NCI-H1092 (cell line): ENCODE results near the gene HES6.
A peak's percentile ranks its signal among the peaks of the same experiment; 100 is the strongest.

Source experiments
- DNase-seq: peaks from one replicate; lab custom pipeline; 2025; lab: John Stamatoyannopoulos, UW

HES6 gene

DNA sequence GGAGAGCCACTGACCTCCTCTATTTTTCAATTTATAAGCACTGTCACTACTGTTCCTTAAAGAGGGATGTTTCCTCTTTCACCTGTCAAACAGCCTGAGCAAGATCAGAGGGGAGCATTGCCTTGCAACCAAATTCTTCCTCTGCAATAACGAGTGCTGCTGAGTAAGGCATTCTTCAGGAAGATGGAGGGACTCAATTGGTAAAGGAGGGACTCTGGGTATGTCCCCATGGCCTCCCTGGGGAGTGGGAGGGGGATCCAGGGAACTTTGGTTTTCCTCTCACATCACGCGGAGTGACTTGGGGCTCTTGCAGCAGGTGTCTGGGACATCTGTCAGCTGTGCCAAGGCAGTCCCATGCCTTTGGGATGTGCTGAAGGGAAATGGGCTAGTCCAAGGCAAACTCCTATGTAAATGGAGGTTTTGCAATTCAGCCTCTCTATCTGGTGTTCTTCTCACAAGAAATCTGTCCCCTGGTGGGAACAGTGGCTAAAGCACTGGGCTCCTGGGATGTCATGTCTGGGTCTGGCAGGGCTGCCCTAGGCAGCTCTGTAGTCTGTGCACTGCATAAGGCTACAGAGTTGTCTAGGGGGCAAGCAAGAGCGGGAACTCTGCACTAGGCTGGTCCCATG is 14.4 kb upstream of the HES6 start:
- DNase-seq = no peak

DNA sequence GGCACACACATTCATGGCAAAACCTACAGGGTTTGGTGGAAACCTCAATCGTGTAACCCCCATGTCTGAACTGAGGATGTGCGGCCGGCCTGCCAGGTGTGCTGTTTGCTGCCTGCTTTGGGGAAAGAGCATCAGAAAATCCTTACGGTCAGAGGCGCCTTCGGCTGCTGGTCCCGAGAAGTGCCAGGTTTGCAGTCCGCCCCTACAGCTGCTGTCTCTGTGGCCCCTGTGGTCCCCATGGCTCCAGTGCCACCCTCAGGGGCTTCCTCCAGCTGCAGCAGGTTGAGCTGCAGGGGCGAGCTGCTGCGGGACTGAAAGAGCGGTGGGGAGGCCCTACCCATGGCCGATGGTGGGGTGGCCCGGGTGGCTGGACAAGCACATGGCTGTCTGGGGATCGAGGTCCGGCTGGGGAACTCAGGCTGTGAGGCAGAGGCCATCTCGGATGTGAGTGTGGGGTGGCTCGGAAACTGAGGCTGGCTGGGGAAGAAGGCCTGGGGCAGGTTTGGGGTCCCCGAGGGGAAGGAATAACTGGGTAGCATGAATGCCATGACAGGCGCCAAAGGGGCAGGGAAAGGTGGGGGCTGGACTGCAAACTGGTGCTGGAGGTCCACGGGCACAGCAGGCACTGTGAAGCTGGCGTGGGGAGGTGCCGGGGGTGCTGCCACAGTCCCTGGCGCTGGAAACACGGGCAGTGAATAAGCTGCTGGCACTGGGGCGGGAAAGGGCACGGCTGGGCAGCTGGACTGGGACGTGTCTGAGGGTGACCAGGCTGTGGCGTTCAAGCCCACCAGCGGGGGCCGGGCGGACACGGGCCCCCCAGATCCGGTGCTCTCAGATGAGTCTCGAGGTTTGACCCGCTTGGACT is 13.2 kb upstream of the HES6 start:
- DNase-seq = no peak

DNA sequence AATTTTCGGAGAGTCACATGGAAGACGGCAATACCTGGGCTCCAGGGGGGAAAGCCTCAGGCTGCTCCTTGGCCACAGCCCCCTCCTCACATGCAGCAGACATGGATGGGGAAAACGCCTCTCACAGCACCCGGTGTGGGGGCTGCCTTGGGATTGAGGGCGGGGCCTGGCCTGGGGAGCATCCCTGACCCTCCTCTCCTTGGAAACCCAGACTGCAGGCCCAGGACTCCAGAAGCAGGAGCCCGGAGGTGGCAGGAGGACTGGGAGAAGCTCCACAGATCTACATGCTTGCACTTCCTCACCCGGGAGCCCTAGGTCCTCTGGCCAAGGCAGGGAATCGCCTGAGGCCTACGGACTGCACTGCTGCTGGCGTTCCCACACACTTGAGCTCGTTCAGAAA is 12.1 kb upstream of the HES6 start:
- no peak for DNase-seq

DNA sequence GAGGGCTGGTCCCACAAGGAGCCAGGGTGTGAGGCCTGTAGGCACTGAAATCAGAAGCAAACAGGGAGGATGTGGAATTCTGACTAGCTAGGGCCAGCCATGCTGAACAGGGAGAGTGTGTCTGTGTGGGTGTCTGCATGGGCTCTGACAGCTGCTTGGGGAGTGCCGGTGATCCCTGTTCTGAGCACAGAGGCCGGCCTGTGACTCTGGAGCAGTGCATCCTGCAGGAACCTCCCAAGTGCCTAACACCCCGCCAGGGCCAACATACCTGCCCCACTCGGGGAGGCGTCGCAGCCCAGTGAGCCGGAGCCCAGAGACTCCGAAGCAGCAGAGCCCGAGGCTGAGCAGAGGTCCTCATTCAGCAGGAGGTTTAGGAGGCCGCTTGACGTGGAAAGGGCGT is 11.5 kb upstream of the HES6 start:
- DNase-seq = no peak

DNA sequence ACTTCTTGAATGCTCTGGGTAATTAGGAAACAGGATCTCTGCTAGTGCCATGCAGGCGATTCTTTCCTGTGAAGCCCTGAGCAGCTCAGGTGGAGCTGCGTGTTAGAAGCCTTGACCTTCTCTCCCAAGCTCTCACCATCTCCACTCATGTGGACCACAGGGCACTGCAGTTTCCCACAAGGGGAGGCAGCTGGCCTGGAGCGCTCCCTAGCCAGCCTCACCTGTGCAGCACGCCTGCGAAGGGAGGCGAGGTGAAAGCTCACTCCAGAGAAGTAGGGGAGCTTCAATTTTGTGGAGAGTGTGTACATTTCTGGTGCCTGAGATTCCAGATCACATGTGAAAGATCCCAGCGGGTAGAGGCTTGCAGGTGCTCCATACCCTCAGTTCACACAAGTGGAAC is 11.1 kb upstream of the HES6 start:
- no peak for DNase-seq

DNA sequence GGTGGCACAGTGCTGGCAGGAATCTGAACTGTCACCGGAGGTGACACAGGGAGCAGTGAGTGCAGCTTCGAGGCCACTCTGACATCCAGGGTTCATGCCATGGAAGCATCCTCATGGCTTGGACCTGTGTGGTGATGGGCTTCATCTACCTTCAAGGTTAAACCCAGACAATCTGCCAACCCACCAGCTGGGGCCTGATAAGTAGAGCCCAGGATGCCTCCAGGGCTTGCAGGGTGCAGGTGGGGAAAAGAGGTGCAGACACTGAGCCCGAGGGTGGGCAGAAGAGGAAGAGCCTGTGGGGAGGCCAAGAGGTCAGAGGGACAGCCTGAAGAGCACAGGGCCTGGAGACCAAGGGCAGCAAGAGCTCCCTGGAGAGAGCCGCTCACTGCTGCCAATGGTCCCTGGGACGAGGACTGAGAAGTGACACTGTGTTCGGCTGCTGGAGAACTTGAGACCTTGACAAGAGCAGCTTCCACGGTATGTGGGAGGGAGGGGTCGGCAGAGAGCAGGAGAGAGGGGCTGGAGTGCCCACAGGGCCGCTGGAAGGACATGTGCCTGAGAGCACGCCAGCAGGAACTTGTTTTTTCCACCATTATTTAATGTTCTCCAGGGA is 8.1 kb upstream of the HES6 start:
- no peak for DNase-seq

DNA sequence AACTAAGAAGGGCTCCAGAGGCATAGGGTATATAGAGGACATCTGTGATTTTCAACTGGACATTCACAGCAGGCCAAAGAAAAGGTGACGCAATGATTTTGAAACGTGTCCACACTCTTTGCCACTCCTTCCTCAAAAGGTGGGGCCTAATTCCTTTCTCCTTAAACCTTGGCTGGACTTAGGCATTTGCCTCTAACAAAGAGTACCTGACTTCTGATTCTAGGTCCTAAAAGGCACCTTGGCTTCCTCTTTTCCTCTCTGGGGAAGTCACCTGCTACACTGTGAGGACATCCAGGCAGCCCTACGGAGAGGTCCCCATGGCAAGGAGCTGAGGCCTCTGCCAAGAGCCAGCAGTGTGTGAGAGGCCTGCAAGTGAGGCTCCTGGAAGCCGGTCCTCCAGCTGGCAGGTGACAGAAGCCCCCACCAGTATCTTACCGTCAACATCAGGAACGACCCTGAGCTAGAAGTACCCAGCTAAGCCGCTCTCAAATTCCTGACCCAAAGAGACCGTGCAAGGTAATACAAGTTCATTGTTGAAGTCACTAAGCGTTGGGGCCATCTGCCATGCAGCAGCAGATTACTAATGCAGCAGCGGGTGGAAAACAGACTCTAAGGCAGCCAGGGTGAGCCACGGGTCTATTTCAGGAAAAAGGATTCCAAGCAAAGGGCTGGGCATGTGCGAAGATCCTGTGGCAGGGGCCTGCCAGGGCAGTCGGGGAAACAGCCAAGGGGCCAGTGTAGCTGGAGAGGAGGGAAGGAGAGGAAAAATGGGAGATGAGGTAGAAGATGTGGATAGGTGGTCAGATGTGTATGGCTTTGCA is 7.4 kb upstream of the HES6 start:
- no peak for DNase-seq

DNA sequence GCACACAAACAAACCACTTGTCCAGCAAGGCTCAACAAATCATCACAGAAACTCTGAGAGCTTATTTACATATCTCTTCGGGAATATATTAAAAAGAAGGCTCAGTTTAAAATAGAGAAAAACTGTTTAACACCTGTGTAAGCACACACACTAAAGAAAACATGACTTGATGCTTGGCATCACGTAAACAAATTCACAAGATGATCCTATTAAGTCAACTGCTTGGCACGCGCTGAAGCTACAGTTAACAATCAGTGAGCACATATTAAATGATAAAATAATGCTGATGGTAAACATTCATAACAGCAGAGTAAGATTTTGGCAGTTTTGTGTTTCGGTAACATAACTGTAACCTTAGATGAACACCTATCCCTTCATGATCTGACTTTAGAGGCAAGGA is 4.3 kb upstream of the HES6 start:
- no peak for DNase-seq

DNA sequence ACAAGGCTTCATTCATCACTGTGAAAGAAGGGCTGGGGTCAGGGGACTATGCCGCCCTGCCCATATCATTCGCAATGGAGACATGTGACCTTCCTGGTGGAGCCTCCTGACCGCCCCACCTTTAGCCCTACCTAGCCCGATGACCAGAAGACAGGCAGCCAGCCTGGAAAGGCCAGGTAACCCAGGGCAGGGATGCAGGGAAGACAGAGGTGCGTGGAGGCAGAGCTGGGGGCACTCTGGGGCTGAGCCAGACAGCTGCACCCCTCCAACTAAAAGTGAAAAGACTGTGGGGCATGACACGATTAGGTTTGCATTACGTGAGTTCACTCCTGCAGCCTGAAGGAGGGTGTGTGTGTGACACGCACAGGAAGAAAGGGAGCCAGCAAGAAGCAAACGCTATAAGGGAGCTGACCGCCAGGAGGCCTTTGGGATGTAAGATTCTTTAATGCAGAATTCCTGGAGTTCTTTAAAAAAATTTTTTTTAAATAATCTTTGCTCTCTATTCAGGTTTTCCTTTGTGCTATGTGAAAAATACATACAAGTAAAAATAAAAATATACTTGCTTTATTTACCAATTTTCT is 3.7 kb upstream of the HES6 start:
- DNase-seq = no peak

DNA sequence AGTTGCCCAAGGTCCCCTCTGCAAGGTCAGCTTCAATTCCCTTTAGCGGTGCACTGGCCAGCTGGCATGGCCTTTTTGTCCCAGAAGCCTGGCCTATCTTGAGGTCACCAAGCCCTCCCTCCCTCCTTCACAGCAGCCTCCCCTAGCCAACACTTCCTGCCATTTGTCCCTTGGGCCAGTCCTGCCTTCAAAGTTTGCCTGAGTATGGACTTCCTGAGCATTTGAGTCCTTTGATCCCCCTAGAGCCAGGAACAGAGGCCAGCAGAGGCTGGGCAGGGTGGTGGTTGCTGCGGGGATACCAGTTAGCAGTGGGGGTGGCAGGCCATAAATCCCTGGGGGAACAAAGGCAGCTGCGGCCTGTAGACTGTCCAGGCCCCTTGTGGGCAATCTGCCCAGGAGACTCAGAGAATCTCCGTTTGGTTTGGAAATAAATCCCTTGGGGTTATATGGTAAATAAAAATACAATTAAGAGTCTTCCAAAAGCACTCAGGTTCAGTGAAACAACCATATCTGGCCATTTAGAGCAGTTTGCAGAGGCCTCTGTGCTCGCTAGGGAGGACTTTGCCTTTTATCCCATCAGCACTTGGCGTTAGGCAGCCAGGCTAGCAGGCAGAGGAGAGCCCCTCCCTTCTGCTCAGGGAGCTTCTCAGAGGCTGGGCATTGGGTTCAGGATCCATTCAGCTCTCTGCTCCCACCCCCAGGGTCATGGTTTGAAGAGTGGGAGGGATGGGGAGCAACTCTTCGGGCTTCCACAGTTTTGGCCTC is 3.1 kb upstream of the HES6 start:
- peak; percentile 85 for DNase-seq

DNA sequence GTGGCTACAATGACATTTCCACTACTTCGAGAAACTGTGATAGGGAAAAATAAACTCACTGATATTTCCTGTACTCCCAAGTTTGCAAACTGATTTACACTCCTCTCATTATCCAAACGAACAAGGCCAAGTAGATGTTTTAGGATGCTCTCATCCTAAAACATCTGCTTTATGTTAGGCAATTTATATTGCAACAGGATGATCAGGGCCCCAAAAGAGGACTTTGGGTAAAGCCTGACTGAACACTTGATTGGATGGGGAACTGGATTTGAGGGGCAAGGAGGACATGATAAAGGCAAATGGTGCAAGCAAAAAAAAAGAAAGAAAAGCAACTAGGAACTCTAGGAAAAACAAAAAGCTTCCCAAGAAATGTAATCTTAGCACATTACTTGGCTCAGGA is 2.1 kb upstream of the HES6 start:
- DNase-seq = no peak

DNA sequence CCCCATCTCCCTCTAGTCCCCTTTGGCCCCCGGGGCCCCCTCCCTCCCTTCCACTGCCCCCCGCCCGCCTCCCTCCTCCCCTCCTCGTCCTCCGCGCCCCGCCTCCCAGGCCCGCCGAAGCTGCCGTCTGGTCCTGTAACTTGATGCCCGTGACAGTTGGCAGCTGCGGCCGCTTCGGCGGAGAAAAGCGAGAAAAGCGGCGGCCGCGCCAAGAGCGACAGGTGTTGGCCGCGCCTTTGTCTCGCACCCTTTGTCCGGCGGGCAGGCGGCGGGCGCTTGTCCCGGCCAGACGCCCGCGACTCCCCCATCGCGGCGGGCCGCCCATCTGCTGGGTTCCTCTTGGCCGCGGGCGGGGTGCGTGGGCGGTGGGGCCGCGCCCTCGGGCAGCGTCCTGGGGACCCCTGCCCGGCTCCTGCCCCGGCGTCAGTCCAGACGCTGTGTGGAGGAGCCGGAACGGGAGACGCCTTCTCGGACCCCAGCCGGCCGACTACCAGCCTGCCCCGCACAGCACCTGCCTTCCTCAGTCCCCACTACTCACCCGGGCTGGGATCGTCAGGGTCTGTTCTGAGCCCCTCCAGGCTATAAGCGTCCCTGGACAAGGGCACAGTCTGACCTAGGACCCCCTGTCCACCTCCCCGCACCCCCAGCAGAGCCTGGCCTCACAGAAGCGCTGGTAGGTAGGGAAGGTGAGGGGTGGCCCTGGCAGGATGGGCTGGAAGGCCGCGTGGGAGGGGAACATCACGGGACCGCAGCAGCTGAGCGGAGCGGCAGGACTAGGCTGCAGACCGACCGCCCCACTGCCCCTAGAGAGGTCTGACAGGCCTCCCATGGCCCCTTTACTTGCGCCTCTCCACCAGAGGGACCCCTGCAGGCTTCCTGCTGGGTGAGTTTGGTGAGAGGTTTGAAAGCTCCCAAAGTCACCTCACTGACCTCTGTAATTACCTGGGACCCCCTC is 1.2 kb upstream of the HES6 start:
- peak; percentile 86 for DNase-seq

DNA sequence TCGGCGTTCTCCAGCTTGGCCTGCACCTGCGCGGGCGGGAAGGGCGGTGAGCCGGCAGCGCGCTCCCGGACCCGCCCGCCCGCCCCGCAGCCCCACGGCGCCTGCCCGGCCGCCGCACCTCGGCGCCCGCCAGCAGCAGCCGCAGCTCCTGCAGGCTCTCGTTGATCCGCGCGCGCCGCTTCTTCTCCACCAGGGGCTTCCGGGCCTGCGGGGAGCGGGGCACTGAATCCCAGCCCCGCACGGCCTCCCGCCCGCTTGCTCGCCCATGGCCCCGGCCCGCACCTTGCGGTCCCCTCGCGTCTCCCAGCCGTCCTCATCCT is 335 bp downstream of the HES6 start:
- no peak for DNase-seq

DNA sequence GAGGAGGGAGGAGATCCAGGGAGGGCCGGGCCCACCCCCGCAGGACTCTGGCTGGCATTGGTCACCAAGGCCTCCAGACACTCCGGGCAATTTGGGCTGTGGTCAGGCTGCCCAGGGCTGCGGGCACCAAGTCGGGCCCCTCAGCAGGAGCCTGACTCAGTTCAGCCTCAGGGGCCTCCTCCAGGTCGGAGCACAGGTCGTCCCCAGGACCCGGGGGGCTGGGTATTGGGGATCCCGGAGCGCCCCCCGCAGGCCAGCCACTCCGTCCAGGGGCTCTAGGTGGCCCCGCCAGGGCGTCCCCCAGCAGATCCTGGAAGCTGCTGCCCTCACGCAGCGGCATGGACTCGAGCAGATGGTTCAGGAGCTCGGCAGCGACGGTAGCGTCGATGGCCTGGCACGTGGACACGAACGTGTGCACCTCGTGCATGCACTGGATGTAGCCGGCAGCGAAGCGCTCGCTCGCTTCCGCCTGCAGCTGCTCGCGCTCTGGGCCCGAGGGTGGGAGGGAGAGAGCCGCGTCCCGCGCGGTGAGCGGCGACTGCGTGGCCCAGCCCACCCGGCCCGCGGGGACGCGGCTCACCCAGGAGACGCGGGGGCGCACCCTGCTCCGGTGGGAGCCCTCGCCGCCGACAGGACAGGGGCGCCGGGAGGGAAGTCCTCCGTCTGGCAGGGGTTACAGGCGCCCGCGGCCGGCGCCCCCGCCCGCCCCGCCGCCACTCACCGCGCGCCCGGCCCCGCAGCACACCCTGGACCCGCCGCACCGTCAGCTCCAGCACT is 884 bp downstream of the HES6 start:
- peak; percentile 27 for DNase-seq

DNA sequence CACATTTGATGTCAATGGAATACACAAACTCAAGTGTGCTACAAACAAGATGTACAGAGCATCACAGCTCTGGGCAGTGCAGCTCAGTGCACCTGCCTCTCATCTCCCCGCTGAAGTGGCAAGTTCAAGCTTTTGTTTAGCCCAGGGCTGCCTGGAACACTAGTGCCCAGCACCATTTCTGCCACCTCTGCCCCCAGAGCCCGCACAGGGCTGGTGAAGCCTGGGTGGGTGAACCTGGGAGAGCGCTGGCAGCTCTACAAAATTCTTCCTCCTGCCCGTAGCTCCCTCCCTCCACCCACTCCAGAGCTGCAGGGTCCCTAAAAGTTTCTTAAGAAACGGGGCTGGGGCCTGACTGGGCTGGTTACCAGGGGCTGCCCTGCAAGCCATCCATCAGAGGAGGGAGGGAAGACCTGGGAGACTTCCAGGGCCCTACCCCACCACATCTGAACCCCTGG is 1.5 kb downstream of the HES6 start:
- DNase-seq = no peak

DNA sequence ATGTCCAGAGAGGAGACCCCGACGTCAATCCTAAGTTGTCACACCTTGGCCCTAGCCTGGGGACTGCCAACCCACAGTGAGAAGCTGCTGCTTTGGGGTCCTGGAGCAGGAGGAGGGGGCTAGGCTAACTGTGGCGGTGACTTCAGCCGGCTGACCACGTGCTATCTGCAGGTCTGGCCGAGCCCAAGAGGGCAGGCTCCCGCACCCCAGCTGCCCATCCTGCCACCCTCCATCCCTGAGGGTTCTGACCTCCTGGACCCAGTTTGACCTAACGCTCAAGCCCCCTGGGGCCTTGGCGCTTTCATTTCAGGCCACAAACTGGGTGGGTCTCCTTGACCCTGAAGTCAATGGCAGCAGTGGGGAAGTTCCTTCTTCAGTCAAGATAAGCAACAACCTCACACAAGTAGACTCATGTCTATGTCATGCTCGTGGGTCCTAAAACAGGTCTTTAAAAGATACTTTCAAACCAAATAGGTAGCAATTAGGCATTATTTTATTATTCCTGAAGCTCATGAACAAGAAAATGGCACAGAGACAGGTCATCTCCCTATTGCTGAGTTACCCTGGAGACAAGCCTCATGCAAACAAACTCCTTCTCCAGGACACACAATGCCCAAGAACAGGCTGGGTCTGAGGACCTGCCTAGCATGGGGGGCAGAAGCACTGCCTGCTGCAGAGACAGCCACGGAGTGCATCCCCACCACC is 2.3 kb downstream of the HES6 start:
- DNase-seq = no peak

DNA sequence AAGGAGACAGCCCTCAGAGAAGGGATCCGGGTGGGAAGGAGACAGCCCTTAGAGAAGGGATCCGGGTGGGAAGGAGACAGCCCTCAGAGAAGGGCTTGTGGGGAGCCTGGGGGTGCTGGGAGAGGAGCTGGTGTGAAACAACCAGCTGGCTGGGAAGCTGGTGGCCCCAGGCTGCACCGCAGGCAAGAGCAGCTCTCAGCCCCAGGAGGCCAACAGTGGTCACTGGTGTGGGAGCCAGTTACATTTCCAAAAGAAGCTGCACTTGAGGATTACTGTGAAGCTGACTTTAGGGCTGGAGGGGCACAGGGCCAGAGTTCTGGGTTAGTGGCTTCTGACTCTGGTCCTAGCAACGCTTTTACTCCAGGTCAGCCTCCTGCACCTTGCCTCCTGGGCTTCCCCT is 3.3 kb downstream of the HES6 start:
- no peak for DNase-seq

DNA sequence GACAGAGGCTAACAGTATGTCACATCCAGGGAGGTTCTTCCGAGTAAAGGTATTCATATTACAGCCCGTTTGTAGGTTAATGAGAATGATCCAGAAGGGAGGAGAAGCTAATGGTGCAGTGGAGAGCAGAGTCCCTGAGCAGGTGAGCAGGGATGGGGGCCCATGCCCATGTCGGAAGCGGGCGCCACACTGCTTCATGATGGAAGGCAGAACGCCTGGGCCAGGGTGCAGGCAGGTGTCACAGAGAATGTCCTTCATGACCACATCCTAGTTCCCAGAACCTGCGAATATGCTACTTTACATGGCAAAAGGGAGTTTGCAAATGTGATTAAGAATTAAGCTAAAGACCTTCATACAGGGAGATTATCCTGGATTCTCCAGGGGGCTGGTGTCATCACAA is 4.0 kb downstream of the HES6 start:
- DNase-seq = no peak

DNA sequence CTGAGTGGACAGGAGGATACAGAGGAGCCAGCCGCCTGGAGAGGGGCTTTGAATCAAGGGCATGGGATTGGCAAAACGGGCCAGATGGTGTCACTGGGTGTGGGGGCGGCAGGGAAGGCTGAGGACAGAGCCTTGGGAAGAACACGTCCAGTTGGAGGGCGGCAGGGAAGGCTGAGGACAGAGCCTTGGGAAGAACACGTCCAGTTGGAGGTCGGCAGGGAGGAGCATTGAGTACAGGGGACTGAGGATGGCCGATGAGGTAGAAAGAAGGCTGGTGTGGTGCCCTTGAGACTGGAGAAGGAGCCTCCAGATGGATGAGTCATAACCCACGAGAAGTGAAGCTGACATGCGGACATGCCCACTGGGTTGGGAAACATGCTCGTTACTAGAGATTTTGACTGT is 4.5 kb downstream of the HES6 start:
- DNase-seq = no peak
